HG03354 (cell line): Measurements from ENCODE around the gene SCAMP1.

Experiments used
- ATAC-seq: cut with Tn5 transposase; IDR thresholded peaks from one replicate; pipeline ENCODE4 v1.9.1; 2021; ENCODE audit warnings: mild to moderate bottlenecking; ENCODE audit not compliant: unreplicated experiment, poor library complexity, severe bottlenecking

SCAMP1 gene

DNA sequence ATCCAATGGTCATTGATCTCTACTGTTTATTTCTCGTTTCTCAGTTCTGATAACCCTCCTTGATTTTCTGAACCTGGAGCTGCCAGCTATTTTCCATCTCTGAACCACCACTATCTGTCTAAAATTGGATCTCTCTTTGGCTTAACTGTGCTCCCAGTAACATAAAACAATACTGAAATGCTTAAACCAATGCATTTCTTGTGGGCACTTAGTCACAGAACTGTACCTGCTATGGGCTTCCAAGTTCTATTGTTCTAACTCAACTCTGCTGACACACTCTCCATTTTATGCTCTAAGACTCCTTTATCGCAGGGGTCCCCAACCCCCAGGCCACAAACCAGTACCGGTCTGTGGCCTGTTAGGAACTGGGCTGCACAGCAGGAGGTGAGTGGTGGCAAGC, 167.5 kb downstream of the SCAMP1 start:
- no peak for ATAC-seq
